Glomerular visceral epithelial cell (primary cell): ENCODE data around the gene NFIL3.

Experiments used
- DNase-seq: peaks from one replicate; pipeline ENCODE4 v3.0.0-alpha.2; 2016; ENCODE audit errors: extremely low spot score

The NFIL3 gene

GRCh38 chr9:91359734-91360470 lies 63.7 kb downstream of the NFIL3 start:
- DNase-seq: no peak

DNA sequence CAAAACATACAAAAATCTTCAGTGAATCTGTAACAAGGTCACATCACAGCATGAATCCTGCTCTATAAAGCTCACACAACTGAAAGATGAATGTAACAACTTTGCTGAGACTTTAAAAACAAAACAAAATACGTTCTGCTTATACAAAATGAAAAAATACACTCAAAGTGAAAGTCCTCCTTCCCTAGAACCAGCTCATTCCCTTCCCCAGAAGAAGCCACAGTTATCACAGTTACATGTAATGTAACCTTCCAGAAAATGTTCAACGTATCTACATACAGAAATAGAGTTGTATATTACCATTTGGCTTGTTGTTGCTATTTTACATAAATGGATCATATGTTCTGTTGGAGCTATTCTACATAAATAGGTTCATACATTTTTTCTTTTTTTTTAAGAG lies 64.5 kb downstream of the NFIL3 start:
- no peak for DNase-seq
